GM20431 (cell line): Measurements from ENCODE around the gene RBM23.

Experiments
- in situ Hi-C: fragments of 300-500 bp; cut with MseI, MboI; formaldehyde crosslinking; loops from one replicate; pipeline ENCODE4 v1.15.0; 2020; ENCODE audit warnings: low sequenced_read_pairs; ENCODE audit not compliant: unreplicated experiment

Gene RBM23

DNA sequence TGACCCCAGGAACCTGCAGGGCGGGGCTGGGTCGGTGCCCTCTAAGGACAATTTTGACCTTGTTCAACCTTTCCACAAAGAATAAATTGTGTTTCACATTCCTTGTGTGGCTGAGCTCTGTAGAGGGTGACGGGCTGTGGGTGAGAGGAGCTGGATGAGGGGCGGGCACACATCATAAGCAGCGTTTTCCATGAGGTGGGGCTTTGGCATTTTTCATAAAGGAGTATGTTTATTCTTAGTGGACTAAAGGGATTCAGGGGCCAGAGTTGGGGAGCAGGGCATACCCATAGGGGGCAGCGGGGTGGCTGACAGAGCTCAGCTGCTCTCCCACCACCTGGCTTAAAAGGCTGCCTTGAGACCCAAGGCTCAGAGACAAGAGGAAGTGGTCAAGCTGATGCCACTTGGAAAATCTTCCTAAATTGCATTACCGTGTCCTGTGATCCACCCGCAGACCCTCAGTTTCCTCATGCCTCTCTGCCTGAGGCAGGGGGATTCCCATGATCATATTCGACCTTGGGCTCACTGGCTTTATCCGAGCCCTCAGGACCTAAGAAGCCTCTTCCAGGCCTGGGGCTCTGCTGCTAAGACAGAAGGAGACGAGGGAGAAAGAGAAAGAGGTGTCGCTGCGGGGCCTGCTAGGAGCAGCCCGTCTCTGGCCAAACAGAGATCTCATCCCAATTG, 71.1 kb downstream of the RBM23 start:
- in situ Hi-C loops = loop anchor here (25.0 kb wide), 1 partner anchor 460 kb away; no protein-coding TSS in a partner anchor

DNA sequence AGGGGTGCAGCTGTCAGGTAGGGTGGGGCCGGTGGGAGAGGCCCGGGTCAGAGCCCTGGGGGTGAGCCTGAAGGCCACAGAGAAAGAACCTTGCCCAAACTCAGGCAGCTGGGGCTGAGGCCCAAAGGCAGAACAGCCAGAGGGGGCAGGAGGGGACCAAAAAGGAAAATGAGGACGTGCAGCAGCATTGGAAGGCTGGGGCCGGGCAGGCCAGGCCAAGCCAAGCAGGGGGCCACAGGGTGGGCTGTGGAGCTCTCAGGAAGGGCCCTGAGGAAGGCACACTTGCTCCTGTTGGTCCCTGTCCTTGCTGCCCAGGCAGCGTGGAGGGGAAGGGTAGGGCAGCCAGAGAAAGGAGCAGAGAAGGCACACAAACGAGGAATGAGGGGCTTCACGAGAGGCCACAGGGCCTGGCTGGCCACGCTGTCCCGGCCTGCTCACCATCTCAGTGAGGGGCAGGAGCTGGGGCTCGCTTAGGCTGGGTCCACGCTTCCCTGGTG, 72.1 kb downstream of the RBM23 start:
- in situ Hi-C loops = loop anchor here (25.0 kb wide), 1 partner anchor 460 kb away; no protein-coding TSS in a partner anchor

GRCh38 chr14:22845821-22846625, 72.9 kb downstream of the RBM23 start:
- in situ Hi-C loops = loop anchor here (25.0 kb wide), 1 partner anchor 459 kb away; no protein-coding TSS in a partner anchor

GRCh38 chr14:22845103-22845394, 73.9 kb downstream of the RBM23 start:
- in situ Hi-C loops = loop anchor here (25.0 kb wide), 1 partner anchor 458 kb away; no protein-coding TSS in a partner anchor

DNA sequence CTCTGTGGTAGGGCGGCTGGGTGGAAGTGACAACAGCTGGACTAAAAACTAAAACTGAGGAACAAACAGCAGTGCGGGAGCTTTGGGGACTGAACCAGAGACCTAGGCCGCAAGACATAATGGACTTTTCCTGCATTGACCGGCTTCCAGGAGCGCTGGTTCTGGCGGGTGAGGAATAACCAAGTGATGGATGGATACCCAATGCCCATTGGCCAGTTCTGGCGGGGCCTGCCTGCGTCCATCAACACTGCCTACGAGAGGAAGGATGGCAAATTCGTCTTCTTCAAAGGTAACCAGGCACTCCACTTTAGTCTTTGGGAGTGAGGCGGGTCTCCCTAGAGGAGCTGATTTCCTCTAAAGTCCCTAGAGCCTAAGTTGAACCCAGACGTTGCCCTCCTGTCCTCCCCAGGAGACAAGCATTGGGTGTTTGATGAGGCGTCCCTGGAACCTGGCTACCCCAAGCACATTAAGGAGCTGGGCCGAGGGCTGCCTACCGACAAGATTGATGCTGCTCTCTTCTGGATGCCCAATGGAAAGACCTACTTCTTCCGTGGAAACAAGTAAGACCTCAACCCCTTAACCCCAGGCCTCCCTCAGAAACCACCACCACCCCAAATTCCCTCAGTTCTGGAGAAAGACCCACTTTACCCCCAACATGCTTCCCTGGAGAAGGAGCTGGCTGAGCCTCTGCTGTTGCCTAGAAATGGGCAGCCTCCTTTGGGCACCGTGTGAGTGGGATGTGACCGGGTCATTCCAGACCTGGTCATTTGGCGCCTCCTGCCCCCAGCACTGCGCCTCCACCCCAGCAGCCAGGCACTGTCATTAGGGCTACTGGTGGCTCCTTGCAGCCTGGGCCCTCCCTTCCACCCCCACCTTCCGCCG, 74.5 kb downstream of the RBM23 start:
- in situ Hi-C loops = loop anchor here (25.0 kb wide), 1 partner anchor 457 kb away; no protein-coding TSS in a partner anchor
